ENCODE measurements around the gene C10orf67. TPM values are rescaled to one million over a fixed set of nuclear protein-coding genes. Genes with fewer than 3 reads are reported as not detected.

C10orf67 gene
- total and polyA plus RNA-seq, 2 of the 8 experiments (the other 6 are each of a cell fraction or from before 2014, with no cell fraction given) = 0.05 to 0.11 TPM

GRCh38 chr10:23198940-23199767 is 145.4 kb downstream of the C10orf67 start (continued):
- TF ChIP-seq RNF2 (IDR thresholded peaks at IDR 0.05; ENCODE audit: borderline replicate concordance, low read depth, low read length, missing control alignments, poor library complexity, severe bottlenecking) (peak; percentile 68), TAF7 (optimal IDR thresholded peaks at IDR 0.05; ENCODE audit: borderline replicate concordance, low read depth, low read length) (no peak), SP2 (IDR thresholded peaks at IDR 0.05; ENCODE audit: low read length) (no peak), RAD21 (IDR thresholded peaks at IDR 0.05 in 1 of 2, conservative IDR thresholded peaks at IDR 0.05 in 1 of 2; ENCODE audit: low read depth in 2 of 2, low read length in 2 of 2) (no peak), BACH1 (IDR thresholded peaks at IDR 0.05; ENCODE audit: low read length) (no peak), CTBP2 (IDR thresholded peaks at IDR 0.05; ENCODE audit: borderline replicate concordance, insufficient read depth, insufficient read length, low read length) (peak; percentile 29)
- TF ChIP-seq, protein P1, sequence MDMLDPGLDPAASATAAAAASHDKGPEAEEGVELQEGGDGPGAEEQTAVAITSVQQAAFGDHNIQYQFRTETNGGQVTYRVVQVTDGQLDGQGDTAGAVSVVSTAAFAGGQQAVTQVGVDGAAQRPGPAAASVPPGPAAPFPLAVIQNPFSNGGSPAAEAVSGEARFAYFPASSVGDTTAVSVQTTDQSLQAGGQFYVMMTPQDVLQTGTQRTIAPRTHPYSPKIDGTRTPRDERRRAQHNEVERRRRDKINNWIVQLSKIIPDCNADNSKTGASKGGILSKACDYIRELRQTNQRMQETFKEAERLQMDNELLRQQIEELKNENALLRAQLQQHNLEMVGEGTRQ (IDR thresholded peaks at IDR 0.05; ENCODE audit: low read length) = no peak

All from H1 (cell line).